IPS-20b (cell line): ENCODE data around the gene TNPO3.

Experiments
- H3K27ac ChIP-seq: one replicate; pipeline ENCODE4 v1.5.1; 2013; ENCODE audit warnings: low read length
- H3K27me3 ChIP-seq: 2 replicates; pipeline ENCODE4 v1.6.1; 2013; ENCODE audit warnings: mild to moderate bottlenecking, low read length, inconsistent platforms; ENCODE audit not compliant: insufficient read depth
- H3K36me3 ChIP-seq: 2 replicates; pipeline ENCODE4 v1.6.1; 2013; ENCODE audit warnings: low read depth, mild to moderate bottlenecking, inconsistent platforms, low read length, moderate library complexity; ENCODE audit not compliant: insufficient read depth
- H3K4me1 ChIP-seq: 2 replicates; pipeline ENCODE4 v1.6.1; 2013; ENCODE audit warnings: mild to moderate bottlenecking, control low read depth, inconsistent platforms, low read length, moderate library complexity; ENCODE audit not compliant: insufficient read depth
- H3K4me3 ChIP-seq: 2 replicates; pipeline ENCODE4 v1.5.1; 2013; ENCODE audit warnings: mild to moderate bottlenecking, low read length, inconsistent platforms
- H3K9ac ChIP-seq: 2 replicates; pipeline ENCODE4 v1.6.1; 2013; ENCODE audit warnings: low read depth, mild to moderate bottlenecking, inconsistent platforms, low read length, moderate library complexity
- H3K9me3 ChIP-seq: 2 replicates; pipeline ENCODE4 v1.6.1; 2013; ENCODE audit warnings: mild to moderate bottlenecking, low read depth, low read length, inconsistent platforms; ENCODE audit not compliant: insufficient read depth

The TNPO3 gene

GRCh38 chr7:128941323-128941890, 113.5 kb downstream of the TNPO3 start:
- H3K9me3 ChIP-seq, result no peaks in the 10 kb centered on the region
- no peaks in the 10 kb centered on the region for H3K4me1 ChIP-seq
- H3K9ac ChIP-seq, result no peak overlapping the region
- H3K27me3 ChIP-seq, result peaks cover 45% of the 10 kb centered on the region
- H3K4me3 ChIP-seq, result no peak overlapping the region
- no peaks in the 10 kb centered on the region for H3K36me3 ChIP-seq
- H3K27ac ChIP-seq, result no peak overlapping the region

GRCh38 chr7:128940494-128941322, 114.2 kb downstream of the TNPO3 start:
- H3K4me1 ChIP-seq, result no peaks in the 10 kb centered on the region
- no peaks in the 10 kb centered on the region for H3K9me3 ChIP-seq
- no peak overlapping the region for H3K9ac ChIP-seq
- H3K36me3 ChIP-seq, result no peaks in the 10 kb centered on the region
- H3K27ac ChIP-seq, result no peak overlapping the region
- peaks cover 50% of the 10 kb centered on the region for H3K27me3 ChIP-seq
- no peak overlapping the region for H3K4me3 ChIP-seq

- Histone ChIP-seq H3K4me3 (no peak overlapping the region), H3K27me3 (peaks cover 58% of the 10 kb centered on the region), H3K36me3 (no peaks in the 10 kb centered on the region), H3K27ac (no peak overlapping the region), H3K9ac (no peak overlapping the region), H3K9me3 (no peaks in the 10 kb centered on the region), H3K4me1 (no peaks in the 10 kb centered on the region)
Measured at GRCh38 chr7:128939861-128940410, 115.0 kb downstream of the TNPO3 start.

DNA sequence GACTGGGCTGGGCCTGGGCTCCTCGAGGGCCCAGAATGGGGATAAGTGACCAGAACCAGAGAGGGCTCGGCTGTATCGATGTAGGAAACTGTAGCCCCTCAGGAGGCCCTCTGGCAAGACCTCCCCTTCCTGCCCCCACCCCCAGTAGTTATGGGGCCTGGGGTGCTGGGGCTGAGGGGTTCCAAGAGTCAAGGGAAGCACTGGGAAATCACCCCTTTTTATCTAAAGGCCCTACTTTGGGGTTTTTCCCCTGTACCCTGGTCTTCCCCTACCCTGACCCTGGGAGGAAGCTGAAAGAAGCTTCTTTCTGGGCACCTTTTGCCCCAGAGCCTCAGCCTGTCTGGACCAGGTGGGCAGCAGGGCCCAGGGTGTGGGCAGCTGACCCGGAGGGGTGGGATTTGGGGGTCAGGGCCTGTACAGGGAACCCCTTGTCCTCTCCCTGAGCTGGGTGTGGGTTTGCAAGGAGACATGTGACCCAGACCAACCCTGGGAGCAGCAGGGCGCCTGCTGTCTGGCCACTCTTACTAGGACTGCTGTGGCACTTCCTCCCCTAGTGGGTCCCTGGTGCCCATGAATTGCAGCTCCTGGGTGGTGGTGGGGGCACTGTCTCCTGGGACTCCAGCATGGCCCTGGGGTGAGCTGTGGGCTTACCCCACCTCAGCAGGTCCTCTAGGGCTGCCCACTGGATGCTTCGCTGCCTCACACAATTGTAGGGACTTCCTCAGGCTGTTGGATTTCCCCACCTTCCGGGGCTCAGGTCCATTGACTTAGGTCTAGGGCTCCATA, 115.6 kb downstream of the TNPO3 start:
- Histone ChIP-seq H3K4me3 (no peak overlapping the region), H3K27ac (no peak overlapping the region)

GRCh38 chr7:128938544-128939074, 116.3 kb downstream of the TNPO3 start:
- H3K27me3 ChIP-seq, result peaks cover 66% of the 10 kb centered on the region
- peak overlapping the region; percentile 78 for H3K4me3 ChIP-seq
- H3K4me1 ChIP-seq, result no peaks in the 10 kb centered on the region
- no peak overlapping the region for H3K27ac ChIP-seq
- H3K9ac ChIP-seq, result no peak overlapping the region
- H3K9me3 ChIP-seq, result no peaks in the 10 kb centered on the region
- no peaks in the 10 kb centered on the region for H3K36me3 ChIP-seq

More for the DNA sequence above, 115.6 kb downstream of the TNPO3 start:
- Histone ChIP-seq H3K9me3 (no peaks in the 10 kb centered on the region), H3K27me3 (peaks cover 65% of the 10 kb centered on the region), H3K36me3 (no peaks in the 10 kb centered on the region), H3K9ac (no peak overlapping the region), H3K4me1 (no peaks in the 10 kb centered on the region)

DNA sequence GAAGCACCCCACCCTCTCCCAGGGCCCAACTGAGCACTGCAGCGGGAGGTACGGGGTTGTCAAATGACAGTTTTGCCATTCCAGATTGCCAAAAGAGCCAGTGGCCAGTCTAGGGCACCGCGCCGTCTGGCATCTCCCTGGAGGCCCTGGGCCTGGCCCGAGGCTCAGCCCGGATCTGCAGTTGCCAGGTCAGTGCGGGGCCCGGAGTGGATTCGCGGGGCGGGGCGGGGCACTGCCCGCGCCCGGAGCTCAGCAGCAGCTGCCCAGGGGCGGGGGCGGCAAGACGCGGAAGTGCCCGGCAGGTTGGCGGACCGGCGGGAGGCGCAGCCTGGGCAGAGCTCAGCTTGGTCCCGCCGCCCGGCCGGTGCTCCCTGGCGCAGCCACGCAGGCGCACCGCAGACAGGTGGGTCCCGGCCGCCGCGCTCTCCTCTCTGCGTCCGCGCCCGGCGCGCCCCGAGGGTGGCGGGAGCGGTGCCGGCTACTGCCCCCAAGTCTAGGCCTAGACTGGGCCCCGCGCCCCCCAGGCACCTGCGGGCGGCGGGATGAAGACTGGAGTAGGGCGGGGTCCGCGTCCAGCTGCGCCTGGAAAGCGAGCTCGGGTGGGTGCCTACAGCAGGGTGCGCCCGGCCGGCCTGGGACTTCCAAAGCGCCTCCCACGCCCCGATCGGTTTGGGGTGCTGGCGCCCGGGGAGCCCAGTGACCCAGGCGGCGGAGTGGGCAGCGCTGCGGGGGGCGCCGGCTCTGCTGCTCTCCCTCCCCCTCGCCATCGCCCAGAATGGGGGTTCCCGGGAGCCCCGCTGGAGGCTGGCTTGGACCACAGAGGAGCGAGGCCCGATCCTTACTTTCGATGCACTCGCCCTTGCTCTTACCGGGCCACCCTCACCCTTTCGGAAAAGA, 117.0 kb downstream of the TNPO3 start, which contains the start of gene IRF5:
Gene IRF5 (plus strand): TSS at position 281 of the 897 bp plus-strand sequence. CDS start 4,155 bp downstream, outside the sequence.
- Histone ChIP-seq H3K27ac (no peak within 1 kb of the TSS), H3K9ac (no peak within 1 kb of the TSS), H3K27me3 (peaks cover 66% of the 10 kb centered on the region), H3K9me3 (no peaks in the 10 kb centered on the region), H3K4me3 (peak within 1 kb of the TSS; percentile 78), H3K36me3 (no peaks in the 10 kb centered on the region), H3K4me1 (no peaks in the 10 kb centered on the region)

- H3K4me1 ChIP-seq, result no peaks in the 10 kb centered on the region
- no peaks in the 10 kb centered on the region for H3K36me3 ChIP-seq
- H3K27me3 ChIP-seq, result peaks cover 66% of the 10 kb centered on the region
- H3K9ac ChIP-seq, result no peak overlapping the region
- H3K4me3 ChIP-seq, result peak overlapping the region; percentile 78; the same call in 1 of the 2 replicates
- H3K9me3 ChIP-seq, result no peaks in the 10 kb centered on the region
- no peak overlapping the region for H3K27ac ChIP-seq
Measured at GRCh38 chr7:128937271-128937646, 117.7 kb downstream of the TNPO3 start.

DNA sequence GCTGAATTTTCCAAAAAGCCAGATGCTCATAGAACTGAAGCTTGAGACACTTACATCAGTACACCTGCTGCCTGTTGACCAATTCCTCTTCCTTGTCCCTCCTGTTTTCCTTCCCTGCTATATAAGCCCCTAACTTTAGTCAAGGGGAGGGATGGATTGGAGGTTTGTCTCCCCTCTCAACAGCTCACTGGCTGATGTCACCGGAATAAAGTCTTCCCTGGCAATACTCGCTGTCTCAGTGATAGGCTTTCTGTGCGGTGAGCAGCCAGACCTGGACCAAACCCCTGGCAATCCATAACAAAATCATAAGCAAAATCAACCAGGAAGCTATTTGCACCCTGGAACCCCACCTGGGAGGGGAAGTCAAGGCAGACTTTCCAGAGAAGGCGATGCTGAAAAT, 118.1 kb downstream of the TNPO3 start:
- no peak overlapping the region for H3K9ac ChIP-seq
- no peaks in the 10 kb centered on the region for H3K4me1 ChIP-seq
- peaks cover 66% of the 10 kb centered on the region for H3K27me3 ChIP-seq
- no peaks in the 10 kb centered on the region for H3K36me3 ChIP-seq
- no peaks in the 10 kb centered on the region for H3K9me3 ChIP-seq
- no peak overlapping the region for H3K4me3 ChIP-seq
- H3K27ac ChIP-seq, result no peak overlapping the region

DNA sequence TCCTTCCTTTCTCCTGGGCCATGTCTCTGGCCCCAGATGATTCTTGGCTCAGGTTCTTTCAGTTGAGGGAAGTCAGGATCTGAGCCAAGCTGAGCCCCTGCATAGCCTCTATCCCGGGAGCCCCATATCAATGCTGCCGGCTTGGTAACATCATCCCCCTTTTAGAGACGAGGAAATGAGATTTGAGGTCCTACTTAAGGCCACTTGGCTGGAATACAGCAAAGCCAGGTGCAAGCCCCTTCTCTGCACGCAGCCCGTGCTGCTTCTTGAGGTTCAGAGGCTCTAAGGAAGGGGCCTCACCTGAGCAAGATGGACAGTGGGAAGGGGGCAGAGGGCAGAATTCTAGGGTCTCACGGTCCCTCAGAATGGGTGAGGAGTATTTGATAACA, 119.6 kb downstream of the TNPO3 start:
- no peaks in the 10 kb centered on the region for H3K36me3 ChIP-seq
- no peak overlapping the region for H3K4me3 ChIP-seq
- peaks cover 60% of the 10 kb centered on the region for H3K27me3 ChIP-seq
- H3K27ac ChIP-seq, result no peak overlapping the region
- no peaks in the 10 kb centered on the region for H3K9me3 ChIP-seq
- H3K9ac ChIP-seq, result no peak overlapping the region
- H3K4me1 ChIP-seq, result no peaks in the 10 kb centered on the region

DNA sequence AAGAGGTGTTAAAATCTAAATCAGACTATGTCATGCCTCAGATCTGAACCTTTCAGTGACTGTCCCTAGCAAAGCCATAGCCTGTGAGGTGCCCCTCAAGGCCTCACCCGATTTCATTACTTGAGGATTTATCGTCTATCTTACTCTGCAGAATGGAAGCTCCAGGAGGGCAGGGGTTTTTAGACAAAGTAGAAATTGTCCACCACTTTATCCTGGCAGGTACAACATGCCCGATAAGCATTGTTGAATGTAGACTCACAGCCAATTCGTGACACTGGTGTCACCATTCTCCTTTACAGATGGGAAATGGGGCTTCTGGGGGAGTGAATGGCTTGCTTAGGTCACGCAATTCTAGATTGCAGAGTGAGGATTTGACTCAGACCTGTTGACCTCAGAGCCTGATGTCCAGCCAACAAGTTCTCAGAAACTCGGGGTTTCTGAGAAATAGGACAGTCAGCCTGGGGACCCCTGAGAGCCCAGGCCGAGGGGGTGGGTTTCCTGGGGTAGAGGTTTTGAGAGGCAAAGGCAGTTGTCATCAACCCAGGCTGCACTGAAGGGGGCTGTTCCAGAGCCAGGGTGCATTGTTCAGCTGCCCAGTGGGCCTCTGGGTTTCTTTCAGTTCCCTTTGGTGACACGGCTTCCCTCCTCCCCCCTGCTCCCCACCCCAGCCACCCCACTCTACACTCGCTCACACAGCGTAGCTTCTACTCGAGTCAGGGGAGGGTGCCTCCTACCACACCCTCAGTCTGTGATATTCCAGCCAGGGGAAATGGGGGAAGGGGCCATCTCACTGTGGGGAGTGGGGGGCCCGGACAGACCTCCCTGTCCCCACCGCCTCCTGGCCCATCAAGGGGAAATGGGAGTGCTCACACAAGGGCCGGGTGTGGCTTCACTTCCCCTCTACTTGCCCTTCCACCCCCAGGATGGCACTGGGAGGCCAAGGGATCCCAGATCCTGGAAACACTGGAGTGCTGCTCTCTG, 120.3 kb downstream of the TNPO3 start:
- H3K4me3 ChIP-seq, result no peak overlapping the region
- H3K9me3 ChIP-seq, result no peaks in the 10 kb centered on the region
- H3K27ac ChIP-seq, result no peak overlapping the region
- H3K4me1 ChIP-seq, result no peaks in the 10 kb centered on the region
- no peaks in the 10 kb centered on the region for H3K36me3 ChIP-seq
- peaks cover 53% of the 10 kb centered on the region for H3K27me3 ChIP-seq
- no peak overlapping the region for H3K9ac ChIP-seq
